RWPE2 (cell line): ENCODE results near the gene ADIPOR1.
"Not testable (repeated sequence)": the region's sequence is repeated elsewhere in the genome, so short reads cannot be mapped to it uniquely, and the experiment has no call there.

ENCODE experiments used
- ATAC-seq: fragments of 200-7000 bp; cut with Tn5 transposase; 3 replicates; pipeline ENCODE4 v1.9.1; 2021; ENCODE audit warnings: low read depth
- DNase-seq: peaks from one replicate; pipeline ENCODE4 v3.0.0-alpha.2; 2020; ENCODE audit warnings: low spot score
- H3K27ac ChIP-seq: fragments of 450-650 bp; 2 replicates; pipeline ENCODE4 v1.5.1; 2017; ENCODE audit warnings: mild to moderate bottlenecking; ENCODE audit not compliant: poor library complexity, severe bottlenecking
- H3K27me3 ChIP-seq: fragments of 250-450 bp; sonication (Bioruptor Pico); 2 replicates; pipeline ENCODE4 v1.5.1; 2021; ENCODE audit warnings: mild to moderate bottlenecking, moderate library complexity; ENCODE audit not compliant: insufficient read depth, poor library complexity, severe bottlenecking
- H3K36me3 ChIP-seq: fragments of 250-450 bp; sonication (Bioruptor Pico); 2 replicates; pipeline ENCODE4 v1.5.1; 2020; ENCODE audit warnings: low read depth, mild to moderate bottlenecking, moderate library complexity
- H3K4me1 ChIP-seq: fragments of 250-450 bp; sonication (Bioruptor Pico); 2 replicates; pipeline ENCODE4 v1.5.1; 2021; ENCODE audit warnings: mild to moderate bottlenecking, moderate library complexity; ENCODE audit not compliant: insufficient read depth, poor library complexity, severe bottlenecking
- H3K4me3 ChIP-seq: fragments of 250-450 bp; sonication (Bioruptor Pico); 2 replicates; pipeline ENCODE4 v1.5.1; 2021; ENCODE audit warnings: mild to moderate bottlenecking, moderate library complexity; ENCODE audit not compliant: severe bottlenecking
- H3K9me3 ChIP-seq: fragments of 250-450 bp; sonication (Bioruptor Pico); 2 replicates; pipeline ENCODE4 v1.5.1; 2021; ENCODE audit warnings: mild to moderate bottlenecking, moderate library complexity; ENCODE audit not compliant: severe bottlenecking
- CTCF ChIP-seq: fragments of 450-650 bp; IDR thresholded peaks from one replicate; pipeline ENCODE4 v1.5.1; 2017; ENCODE audit warnings: mild to moderate bottlenecking, moderate library complexity; ENCODE audit not compliant: poor library complexity, severe bottlenecking

Gene ADIPOR1

GRCh38 chr1:202919615-202920014 is 38.5 kb downstream of the ADIPOR1 start:
- DNase-seq (no peak), ATAC-seq (no peak)
- Histone ChIP-seq H3K4me3 (no peak overlapping the region), H3K9me3 (no peaks in the 10 kb centered on the region), H3K4me1 (peaks cover 13% of the 10 kb centered on the region), H3K27ac (no peak overlapping the region), H3K36me3 (peaks cover 77% of the 10 kb centered on the region), H3K27me3 (no peaks in the 10 kb centered on the region)
- TF ChIP-seq CTCF, result no peak

- no peak for DNase-seq
- Histone ChIP-seq H3K4me3 (no peak overlapping the region), H3K27ac (no peak overlapping the region), H3K27me3 (no peaks in the 10 kb centered on the region), H3K36me3 (peaks cover 83% of the 10 kb centered on the region), H3K9me3 (no peaks in the 10 kb centered on the region), H3K4me1 (no peaks in the 10 kb centered on the region)
- no peak for ATAC-seq
- no peak for TF ChIP-seq CTCF
Observed at GRCh38 chr1:202915146-202915545, 43.0 kb downstream of the ADIPOR1 start.

- peaks cover 84% of the 10 kb centered on the region for H3K36me3 ChIP-seq
- ATAC-seq, result not testable (repeated sequence)
Observed at GRCh38 chr1:202912476-202912875, 45.6 kb downstream of the ADIPOR1 start.

GRCh38 chr1:202909494-202909893 is 48.6 kb downstream of the ADIPOR1 start:
- Histone ChIP-seq H3K36me3 (peaks cover 82% of the 10 kb centered on the region), H3K9me3 (no peaks in the 10 kb centered on the region), H3K27ac (no peak overlapping the region), H3K4me1 (no peaks in the 10 kb centered on the region), H3K27me3 (no peaks in the 10 kb centered on the region), H3K4me3 (no peak overlapping the region)
- TF ChIP-seq CTCF, result no peak
- no peak for ATAC-seq
- no peak for DNase-seq

More at GRCh38 chr1:202912476-202912875, 45.6 kb downstream of the ADIPOR1 start:
- not testable (repeated sequence) for H3K27ac ChIP-seq, H3K4me3 ChIP-seq, DNase-seq, H3K9me3 ChIP-seq, H3K27me3 ChIP-seq, H3K4me1 ChIP-seq

- H3K36me3 ChIP-seq, result peaks cover 82% of the 10 kb centered on the region
- DNase-seq (no peak), ATAC-seq (no peak)
- no peak overlapping the region for H3K4me3 ChIP-seq
- no peaks in the 10 kb centered on the region for H3K4me1 ChIP-seq
- no peaks in the 10 kb centered on the region for H3K27me3 ChIP-seq
- H3K9me3 ChIP-seq, result no peaks in the 10 kb centered on the region
- TF ChIP-seq CTCF, result no peak
- no peak overlapping the region for H3K27ac ChIP-seq
Observed at GRCh38 chr1:202908998-202909397, 49.1 kb downstream of the ADIPOR1 start.
